ENCODE measurements around the gene MGAT5B.
"Not testable (repeated sequence)": the region's sequence is repeated elsewhere in the genome, so short reads cannot be mapped to it uniquely, and the experiment has no call there.

MGAT5B gene

DNA sequence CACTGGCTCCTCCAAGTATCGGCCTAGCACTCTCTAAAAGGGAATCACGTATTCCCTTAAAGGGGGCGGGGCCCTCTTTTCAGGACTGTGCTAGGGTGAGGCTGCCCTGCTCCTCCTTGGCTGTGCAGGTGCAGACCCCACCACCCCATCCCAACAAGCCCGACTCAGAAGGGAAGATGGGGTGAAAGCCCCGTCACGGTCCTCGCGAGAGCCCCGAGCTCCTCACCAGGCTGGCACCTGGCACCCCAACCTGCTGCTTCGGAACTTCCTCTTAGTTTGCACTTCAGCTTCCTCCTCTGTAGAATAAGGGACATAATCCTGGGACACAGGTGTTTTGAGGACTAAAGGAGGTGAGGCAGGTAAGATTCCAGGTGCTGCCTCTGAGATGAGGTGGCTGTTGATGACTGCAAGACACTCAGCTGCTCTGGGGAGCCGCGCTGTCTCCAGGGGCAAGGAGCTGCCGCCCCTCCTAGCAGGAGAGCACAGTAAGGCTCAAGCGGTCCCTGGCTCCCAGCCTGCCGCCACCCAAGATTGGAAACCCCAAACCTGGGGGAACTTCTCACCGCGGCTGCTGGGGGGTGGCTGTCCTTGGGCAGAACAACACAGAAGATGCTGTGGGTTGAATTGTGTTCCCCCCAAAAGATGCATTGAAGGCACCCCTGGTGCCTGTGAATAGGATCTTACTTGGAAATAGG is 88.8 kb downstream of the MGAT5B start:
- no peak for DNase-seq (ENCODE audit: low read depth, low spot score)

GRCh38 chr17:76957678-76958464 is 89.7 kb downstream of the MGAT5B start:
- DNase-seq (ENCODE audit: low read depth, low spot score), result no peak
- no peak overlapping the region for H3K4me3 ChIP-seq (ENCODE audit: low read length)

More for the DNA sequence above, 88.8 kb downstream of the MGAT5B start:
- H3K4me3 ChIP-seq (ENCODE audit: low read length), result no peak overlapping the region

- H3K4me3 ChIP-seq (ENCODE audit: low read length), result no peak overlapping the region
- no peak for DNase-seq (ENCODE audit: low read depth, low spot score)
Measured at GRCh38 chr17:76958974-76959373, 90.8 kb downstream of the MGAT5B start.

DNA sequence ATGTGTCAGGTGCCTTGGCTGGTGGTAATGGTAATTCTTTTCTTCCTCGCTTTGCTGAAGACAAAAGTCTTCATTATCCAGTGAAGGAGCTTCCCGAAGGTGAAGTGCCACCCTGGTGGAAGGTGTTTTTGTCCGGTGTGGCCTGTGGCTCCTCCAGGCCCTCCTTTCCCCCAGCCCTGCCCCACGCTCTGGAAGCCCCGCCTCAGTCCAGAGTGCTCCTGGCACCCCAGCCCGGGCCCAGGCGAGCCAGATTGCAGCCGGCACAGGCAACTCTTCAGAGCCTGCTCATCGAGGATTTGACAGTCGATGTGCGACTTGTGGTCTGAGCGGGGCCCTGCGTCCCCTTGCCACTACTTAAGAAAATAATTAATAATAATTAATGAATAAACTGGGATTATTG is 93.7 kb downstream of the MGAT5B start:
- H3K4me3 ChIP-seq (ENCODE audit: low read length), result no peak overlapping the region
- DNase-seq (ENCODE audit: low read depth, low spot score), result no peak

- no peak for DNase-seq (ENCODE audit: low read depth, low spot score)
- H3K4me3 ChIP-seq (ENCODE audit: low read length), result no peak overlapping the region
Measured at GRCh38 chr17:76962858-76963257, 94.7 kb downstream of the MGAT5B start.

GRCh38 chr17:76966016-76966415 is 97.8 kb downstream of the MGAT5B start:
- DNase-seq (ENCODE audit: low read depth, low spot score), result no peak

GRCh38 chr17:76966486-76967181 is 98.4 kb downstream of the MGAT5B start:
- no peak overlapping the region for H3K4me3 ChIP-seq (ENCODE audit: low read length)
- DNase-seq (ENCODE audit: low read depth, low spot score), result no peak

More at GRCh38 chr17:76966016-76966415, 97.8 kb downstream of the MGAT5B start:
- no peak overlapping the region for H3K4me3 ChIP-seq (ENCODE audit: low read length)

DNA sequence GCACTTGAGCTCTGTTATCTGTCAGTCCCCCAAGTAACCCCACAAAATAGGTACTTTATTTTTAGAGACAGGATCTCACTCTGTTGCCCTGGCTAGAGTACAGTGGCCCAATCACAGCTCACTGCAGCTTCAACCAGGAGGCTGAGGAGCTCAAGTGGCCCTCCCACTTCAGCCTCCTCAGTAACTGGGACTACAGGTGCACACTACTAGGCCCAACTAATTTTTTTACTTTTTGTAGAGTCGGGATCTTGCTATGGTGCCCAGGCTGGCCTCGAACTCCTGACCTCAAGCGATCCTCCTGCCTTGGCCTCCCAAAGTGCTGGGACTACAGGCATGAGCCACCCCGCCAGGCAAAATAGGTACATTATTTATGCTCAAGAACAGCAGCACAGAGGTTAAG is 99.6 kb downstream of the MGAT5B start:
- DNase-seq (ENCODE audit: low read depth, low spot score), result no peak
- H3K4me3 ChIP-seq (ENCODE audit: low read length), result no peak overlapping the region

DNA sequence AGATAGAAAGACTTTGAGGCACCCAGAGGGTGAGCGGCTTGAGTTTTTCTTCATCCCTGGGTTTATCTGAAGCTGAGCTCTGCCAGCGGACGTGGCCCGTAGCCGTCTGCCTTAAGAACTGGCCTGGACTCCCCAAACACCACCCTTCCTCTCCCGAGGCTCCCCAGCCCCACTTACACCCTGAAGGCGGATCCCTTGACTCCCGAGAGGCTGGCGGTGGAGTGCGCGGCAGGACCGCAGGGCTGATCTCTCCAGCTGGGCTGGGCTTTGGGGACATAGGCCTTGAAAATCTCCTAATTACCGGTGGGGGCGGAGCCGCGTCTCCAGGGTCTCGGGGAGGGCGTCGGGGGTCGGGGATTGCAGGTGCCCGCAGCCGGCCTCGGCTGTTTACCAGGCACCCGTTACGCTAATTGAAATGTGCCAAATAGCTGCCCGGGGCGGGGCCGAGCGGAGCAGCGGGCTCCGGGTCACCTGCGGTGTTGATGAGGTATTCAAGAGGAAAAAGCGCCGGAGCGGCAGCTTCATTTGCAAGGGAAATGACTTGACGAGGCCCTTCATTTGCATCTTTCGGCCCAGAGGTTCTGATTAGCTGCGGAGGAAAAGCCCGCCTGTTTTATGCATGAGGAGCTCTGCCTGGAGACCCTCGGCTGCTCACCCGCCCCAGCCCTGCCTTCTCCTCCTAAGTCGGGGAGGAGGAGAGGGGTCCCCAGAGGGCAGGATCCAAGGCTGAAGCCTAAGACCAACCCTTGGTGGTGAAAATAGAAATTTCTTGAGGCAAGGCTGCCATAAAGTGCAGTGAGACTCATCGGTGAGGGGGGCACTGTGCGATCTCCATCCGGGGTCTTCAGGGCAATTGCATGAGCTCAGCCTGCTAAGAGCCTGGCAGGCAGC is 100.7 kb downstream of the MGAT5B start:
- H3K4me3 ChIP-seq (ENCODE audit: low read length), result peak overlapping the region; percentile 49
- DNase-seq (ENCODE audit: low read depth, low spot score), result peak; percentile 49

DNA sequence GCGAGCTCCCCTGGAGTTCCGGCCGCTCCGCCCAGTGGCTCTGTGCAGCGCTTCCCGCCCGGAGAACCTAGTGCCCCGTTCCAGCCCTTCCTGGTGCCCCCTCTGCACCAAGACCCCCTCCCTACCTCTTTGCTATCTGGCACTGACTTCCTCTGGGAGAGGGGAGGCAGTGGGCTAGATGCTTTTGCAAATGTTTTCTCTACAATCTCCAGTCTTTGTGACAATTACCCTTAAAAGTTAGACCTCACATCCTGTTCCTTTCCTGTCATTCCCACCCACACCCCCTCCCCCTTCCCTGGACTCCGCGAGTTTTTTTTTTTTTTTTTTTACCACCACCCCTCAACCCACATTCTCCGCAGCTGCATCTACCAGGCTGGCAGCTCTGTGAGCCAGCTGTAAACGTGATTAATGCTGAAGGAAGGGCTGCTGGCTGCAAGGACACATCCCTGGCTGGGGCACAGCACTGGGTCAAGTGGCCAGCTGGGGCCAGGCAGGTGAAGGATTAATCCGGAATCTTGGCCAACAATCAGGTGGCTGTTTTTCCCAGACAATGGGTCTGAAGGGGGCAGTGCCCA is 101.5 kb downstream of the MGAT5B start:
- H3K4me3 ChIP-seq (ENCODE audit: low read length), result peak overlapping the region; percentile 49
- DNase-seq (ENCODE audit: low read depth, low spot score), result no peak

DNA sequence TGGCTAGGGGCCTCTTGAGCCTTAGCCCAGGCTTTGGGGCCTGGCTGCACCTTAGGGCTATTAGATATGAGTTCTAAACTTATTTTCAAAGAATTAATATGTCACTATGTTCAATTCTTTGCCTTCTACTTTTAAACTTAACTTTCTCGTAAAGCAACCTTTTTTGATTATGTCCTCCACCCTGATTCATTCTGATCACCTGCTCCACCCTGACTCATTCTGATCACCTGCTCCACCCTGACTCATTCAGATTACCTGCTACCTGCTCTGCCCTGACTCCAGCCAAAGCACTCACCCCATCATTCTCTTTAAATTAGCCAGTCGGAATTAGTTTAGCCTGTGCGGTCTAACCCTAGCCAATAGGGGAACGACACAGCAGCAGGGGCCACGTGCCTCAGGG is 102.0 kb downstream of the MGAT5B start:
- DNase-seq (ENCODE audit: low read depth, low spot score); H3K4me3 ChIP-seq (ENCODE audit: low read length): not testable (repeated sequence)

- no peak for DNase-seq (ENCODE audit: low read depth, low spot score)
- no peak overlapping the region for H3K4me3 ChIP-seq (ENCODE audit: low read length)
Measured at GRCh38 chr17:76972046-76972641, 103.9 kb downstream of the MGAT5B start.

DNA sequence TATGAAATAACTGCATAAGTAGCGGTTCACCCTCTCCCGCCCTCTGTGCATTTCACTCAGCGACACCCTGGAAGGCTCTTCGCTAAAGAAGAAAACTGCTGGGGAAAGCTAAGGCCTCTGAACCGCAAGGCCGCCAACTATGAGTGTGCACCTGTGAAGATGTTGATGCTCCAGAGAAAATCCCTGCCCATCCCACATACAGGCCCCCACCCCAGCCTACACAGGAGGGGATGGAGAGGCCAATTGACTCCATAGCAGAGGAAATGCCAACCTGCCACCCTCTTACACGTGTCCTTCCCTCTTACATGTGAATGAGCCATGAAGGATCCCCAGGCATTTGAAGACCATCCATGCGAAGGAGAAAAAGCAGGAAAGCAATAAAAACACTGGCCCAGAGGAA is 104.8 kb downstream of the MGAT5B start:
- DNase-seq (ENCODE audit: low read depth, low spot score), result no peak
- H3K4me3 ChIP-seq (ENCODE audit: low read length), result no peak overlapping the region

- no peak for DNase-seq (ENCODE audit: low read depth, low spot score)
- H3K4me3 ChIP-seq (ENCODE audit: low read length), result no peak overlapping the region
Measured at GRCh38 chr17:76974721-76975120, 106.5 kb downstream of the MGAT5B start.

DNA sequence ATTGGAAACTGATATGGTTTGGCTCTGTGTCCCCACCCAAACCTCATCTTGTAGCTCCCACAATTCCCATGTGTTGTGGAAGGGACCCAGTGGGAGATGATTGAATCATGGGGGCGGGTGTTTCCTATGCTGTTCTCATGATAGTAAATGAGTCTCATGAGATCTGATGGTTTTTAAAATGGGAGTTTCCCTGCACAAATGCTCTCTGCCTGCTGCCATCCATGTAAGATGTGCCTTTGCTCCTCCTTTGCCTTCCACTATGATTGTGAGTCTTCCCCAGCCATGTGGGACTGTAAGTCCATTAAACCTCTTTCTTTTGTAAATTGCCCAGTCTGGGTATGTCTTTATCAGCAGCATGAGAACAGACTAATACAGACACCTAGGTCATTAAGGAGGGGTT is 109.8 kb downstream of the MGAT5B start:
- DNase-seq (ENCODE audit: low read depth, low spot score); H3K4me3 ChIP-seq (ENCODE audit: low read length): not testable (repeated sequence)

DNA sequence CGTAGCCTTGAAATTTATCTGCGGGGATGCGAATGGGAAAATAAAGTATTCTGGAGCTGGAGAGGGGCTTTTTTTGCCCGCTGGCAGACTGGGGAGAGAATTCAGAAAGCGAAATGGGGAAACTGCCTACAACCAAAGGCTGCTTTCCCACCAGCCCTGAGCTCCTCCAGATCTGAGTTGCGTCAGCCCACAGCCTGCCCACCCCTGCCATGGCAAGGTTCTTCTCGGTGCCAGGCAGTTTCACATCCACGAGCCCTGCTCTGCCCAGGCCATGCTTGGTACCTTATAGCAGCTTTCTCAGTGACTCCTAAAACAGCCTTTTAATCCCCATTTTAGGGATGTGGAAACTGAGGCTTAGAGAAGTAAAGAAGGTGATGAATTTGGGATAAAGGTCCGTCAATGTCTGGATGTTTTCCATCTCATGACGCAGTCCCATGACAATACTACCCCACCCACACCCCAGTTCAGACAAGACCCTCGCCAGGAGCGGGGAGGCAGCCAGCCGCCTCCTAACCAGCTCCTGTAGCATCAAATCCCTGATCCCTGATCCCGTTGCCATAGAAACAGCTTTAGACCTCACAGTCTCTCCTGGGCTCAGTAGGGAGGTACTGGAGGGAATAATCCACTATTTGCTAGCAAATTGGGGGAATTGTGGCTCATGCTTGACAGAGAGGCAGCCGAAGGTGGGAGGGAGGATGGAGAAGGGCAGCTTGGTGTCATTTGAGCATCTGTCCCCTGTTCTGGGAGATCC is 113.5 kb downstream of the MGAT5B start:
- no peak for DNase-seq (ENCODE audit: low read depth, low spot score)

GRCh38 chr17:76982408-76983074 is 114.3 kb downstream of the MGAT5B start:
- no peak overlapping the region for H3K4me3 ChIP-seq (ENCODE audit: low read length)
- no peak for DNase-seq (ENCODE audit: low read depth, low spot score)

More for the DNA sequence above, 113.5 kb downstream of the MGAT5B start:
- no peak overlapping the region for H3K4me3 ChIP-seq (ENCODE audit: low read length)

All from Jurkat, Clone E6-1 (cell line).